NCI-H226 (cell line): ENCODE measurements around the gene PTPN18.

Experiments
- DNase-seq: peaks from one replicate; pipeline ENCODE4 v3.0.0-alpha.2; 2015

Gene PTPN18

DNA sequence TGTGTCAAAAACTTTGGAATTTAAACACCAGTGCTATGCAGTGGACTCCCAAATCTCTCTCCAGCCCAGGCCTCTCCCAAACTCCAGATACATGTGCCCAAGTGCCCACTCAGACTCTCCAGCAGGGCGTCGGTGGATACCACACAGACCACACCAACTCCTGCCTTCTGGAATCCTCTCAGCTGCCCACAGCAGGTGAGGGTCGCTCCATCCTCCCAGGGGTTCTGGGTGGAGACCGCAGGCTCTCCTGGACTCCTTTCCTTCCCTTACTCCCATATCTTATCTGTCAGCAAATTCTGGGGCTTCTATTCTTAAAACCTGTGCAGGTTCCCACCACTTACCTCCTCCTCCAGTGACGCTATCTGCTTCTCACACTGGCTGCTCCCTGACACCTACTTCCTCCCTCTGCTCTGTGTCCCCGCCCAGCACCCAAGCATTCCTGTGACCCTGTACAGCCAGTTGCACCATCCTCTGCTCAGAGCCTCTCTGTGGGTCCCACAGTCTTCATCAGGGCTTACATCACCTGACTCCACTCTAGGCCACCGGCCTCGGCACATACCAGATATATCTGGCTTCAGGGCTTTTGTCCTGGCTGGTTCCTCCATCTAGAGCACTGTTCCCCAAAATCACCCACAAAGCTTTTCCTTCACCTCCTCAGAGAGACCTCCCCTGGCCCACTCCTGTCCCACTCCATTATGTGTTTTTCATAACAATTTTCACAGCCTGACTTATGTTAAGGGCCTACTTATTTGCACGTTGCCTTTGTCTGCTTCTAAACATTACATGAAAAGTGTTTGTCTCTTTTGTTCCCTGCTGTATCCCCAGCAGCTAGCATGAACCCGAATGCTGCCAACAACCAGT is 15.7 kb upstream of the PTPN18 start:
- DNase-seq = no peak

DNA sequence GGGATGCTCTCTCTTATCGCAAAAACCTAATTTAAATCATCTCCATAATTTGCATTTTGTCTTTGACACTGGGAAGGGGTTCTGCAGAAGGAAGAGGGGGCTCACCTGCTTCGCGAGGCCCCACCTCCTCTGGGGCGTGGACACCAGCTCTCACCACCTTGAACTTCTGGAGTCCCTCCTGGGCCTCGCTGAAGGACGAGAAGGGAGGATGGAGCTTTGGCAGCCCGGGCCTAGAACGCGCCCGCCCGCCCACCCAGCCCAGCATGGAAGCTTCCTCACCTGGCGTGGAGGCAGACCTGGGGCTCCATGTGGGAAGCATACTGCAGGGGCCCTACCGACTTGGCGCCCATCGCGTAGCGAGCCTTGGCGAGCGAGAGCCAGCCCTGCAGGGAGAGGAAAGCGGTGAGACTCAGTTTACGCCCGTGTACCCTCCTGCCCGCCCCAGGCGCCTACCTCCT is 14.3 kb upstream of the PTPN18 start:
- DNase-seq = no peak

DNA sequence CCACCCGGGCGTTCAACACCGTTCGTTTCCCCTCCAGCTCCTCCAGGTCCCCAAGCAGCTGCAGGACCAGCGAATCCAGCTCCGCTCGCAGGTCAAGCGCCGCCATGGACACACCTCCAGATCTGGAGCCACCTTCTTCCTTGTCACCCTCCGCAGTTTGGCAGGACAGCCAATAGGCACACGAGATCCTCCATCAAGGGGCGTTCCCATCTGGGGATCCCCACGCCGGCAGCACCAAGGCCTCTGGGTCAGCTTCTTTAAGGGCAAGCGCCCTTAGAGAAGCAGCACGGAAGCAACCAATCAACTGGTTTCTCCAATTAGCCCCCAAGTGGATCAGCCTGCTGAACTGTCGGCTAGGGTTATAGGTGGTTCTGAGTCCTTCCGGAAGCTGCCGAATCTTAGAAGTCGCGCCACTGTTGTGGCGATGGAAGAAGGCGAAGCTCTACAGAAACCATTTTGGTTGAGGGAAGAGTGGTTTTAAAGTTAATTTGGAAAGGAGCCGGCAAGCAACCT is 13.8 kb upstream of the PTPN18 start:
- DNase-seq = peak; percentile 91

DNA sequence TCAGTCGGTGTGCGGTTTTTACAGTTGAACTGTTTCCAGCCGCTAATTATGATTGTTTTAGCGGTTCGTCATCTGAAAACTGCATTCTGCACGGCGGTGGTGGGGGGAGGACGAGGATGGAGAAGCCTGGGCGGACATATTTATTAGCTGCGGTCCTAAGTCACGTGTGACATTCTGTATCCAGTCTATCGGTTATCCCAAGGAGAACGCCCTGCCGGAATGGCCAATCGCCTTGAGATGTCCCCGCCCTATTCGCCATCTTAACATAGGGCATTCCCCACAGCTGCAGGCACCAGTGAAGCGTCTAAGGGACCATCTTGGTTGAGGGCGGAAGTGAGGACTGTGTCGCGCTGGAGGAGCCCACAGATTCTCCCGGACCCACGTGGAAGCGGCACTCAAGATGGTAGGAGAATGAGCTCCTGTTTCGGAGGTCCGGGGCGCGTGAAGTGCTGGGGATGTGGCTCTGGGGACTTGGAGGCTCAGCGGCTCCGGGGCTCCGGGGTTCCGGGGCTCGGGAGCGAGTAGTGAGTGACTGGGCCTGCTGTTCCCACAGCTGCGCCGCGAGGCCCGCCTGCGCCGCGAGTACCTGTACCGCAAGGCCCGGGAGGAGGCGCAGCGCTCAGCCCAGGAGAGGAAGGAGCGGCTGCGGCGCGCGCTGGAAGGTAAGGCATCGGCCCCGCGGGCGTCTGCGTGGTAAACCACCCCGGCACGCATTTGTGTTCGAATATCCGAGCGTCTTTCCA is 13.2 kb upstream of the PTPN18 start, which contains the start of gene IMP4:
TSS of gene IMP4 (plus strand) at position 365 of the 743 bp plus-strand sequence. CDS start at position 401, 36 bp downstream.
- peak; percentile 99 for DNase-seq

DNA sequence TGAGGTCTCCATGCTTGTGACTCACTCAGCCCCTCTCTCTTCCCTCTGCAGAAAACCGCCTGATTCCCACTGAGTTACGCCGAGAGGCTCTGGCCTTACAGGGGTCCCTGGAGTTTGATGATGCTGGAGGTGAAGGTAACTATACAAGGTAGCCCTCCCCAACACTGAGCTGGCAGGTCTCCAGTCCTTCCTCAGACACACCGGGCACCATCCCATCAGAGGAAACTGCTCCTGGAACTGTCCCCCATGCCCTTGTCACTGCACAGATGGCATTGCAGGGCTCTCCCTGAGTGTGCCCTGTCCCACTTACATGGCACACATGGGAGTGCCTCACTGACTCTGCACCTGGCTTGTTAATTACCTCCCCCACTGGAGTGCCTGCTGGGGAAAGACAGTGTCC is 11.3 kb upstream of the PTPN18 start:
- no peak for DNase-seq

DNA sequence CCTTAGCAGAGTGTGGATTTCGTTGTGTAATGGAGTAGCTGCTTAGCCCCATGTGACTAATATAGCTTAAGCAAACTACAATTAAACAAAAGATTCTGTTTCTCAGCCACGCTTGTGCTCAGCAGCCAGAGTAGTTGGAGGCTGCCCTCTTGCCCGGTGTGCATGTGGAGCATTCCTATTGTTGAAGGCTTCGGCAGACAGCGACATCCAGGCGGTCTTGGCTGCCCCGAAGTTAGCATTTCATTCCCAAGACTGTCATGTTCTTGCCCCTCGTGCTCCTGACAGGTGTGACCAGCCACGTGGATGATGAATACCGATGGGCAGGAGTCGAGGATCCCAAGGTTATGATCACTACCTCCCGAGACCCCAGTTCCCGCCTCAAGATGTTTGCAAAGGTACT is 10.8 kb upstream of the PTPN18 start:
- DNase-seq = no peak

DNA sequence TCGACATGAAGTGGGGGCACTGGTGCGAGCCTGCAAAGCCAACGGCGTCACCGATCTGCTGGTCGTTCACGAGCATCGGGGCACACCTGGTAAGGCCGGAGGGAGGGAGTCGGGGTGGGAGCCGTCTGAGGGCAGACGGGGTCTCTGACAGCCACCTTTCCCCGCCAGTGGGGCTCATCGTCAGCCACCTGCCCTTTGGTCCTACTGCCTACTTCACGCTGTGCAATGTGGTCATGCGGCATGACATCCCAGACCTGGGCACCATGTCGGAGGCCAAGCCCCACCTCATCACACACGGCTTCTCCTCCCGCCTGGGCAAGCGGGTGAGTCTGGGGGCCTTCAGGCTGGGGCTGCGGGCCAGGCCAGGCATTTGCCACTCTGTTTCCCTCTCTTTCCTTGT is 10.2 kb upstream of the PTPN18 start:
- no peak for DNase-seq

DNA sequence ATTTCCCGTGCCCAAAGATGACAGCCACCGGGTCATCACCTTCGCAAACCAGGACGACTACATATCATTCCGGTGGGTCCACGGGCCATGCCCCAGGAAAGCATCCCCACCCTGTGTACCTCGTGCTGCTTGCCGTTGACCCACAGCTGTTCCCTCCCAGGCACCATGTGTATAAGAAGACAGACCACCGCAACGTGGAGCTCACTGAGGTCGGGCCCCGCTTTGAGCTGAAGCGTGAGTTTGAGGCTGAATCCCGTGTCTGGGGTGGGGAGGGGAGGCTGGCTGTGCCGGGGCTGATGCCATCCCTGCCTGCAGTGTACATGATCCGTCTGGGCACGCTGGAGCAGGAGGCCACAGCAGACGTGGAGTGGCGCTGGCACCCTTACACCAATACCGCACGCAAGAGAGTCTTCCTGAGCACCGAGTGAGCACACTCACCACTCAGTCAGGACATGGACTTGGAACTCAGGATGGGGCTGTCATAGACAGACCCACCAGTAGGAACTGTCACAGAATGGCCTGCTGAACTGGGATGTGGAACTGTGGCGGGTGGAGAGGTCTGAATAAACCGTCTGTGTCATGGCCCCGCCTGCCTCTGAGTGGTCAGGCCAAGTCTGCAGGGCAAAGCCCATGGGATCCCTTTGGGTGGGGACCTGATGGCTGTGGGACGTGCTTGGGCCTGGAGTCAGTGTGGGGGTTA is 9.7 kb upstream of the PTPN18 start:
- no peak for DNase-seq

DNA sequence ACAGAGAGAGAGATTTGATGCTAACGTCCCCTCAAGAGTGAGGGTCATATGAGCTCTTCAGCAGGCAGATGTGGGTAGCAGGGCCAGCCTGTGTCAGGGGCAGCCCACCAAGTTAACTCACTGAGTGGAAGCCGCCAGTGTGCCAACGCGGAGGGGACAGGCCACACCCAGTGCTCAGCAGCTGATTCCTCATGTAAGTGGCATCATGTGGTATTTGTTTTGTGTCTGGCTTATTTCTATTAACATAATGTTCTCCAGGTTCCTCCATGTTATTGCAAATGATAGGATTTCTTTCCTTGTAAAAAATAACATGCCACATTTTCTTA is 9.2 kb upstream of the PTPN18 start:
- no peak for DNase-seq

DNA sequence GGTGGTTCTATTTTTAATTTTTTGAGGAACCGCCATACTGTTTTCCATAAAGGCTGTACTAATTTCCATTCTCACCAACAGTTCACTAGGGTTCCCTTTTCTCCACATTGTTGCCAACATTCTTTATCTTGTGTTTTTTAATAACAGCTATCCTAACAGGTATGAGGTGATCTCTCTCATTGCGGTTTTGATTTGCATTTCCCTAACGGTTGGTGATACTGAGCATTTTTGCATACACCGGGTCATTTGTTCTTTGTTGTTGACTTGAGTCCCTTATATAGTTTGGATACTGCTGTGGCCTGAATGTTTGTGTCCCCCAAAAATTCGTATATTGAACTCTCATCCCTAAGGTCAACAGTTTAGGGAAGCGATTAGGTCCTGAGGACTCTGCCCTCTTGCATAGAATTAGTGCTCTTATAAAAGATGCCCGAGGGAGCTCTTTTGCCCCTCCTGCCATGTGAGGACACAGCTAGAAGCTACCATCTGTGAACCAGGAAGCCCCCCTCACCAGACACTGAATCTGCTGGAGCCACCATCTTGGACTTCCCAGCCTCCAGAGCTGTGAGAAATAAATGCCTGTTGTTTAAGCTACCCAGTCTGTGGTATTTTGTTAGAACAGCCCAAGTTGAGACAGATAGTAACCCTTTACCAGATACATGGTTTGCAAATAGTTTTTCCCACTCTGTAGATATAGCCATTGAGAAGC is 8.5 kb upstream of the PTPN18 start:
- no peak for DNase-seq

DNA sequence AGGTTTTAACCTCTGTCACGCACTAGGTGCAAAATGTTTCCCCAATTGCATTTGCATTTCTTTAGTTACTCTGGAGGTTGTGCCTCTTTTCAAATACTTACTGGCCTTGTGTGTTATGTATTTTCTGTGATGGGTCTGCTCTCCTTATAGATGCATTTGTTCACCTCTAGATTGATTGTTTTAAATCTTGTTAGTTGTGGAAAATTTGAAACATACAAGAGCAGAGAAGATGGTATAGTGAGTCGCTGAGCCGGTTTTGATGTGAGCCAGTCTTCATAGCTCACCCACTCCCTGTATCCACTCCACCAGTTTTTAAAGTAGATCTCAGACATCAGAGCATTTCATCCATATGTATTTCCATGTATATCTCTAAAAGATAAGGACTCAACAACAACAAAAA is 6.7 kb upstream of the PTPN18 start:
- no peak for DNase-seq

DNA sequence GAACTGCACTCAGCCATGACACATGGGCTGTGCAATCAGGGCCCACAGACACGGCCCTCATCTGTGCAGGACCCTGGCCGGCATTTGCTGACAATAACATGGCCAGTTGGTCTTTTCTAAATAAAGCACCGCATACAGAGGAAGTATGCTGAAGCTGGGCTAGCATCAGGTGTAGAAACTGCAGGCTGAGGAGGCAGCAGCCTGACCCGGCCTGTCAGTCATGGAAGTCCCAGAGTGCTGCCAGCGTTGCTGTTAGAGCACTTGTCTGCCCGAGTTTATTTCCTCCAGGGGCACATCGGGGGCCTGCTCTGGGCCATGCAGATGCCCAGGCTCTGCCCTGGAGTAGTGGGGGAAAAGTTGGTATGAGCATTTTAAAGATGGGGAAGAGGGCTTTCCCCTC is 4.1 kb upstream of the PTPN18 start:
- no peak for DNase-seq

DNA sequence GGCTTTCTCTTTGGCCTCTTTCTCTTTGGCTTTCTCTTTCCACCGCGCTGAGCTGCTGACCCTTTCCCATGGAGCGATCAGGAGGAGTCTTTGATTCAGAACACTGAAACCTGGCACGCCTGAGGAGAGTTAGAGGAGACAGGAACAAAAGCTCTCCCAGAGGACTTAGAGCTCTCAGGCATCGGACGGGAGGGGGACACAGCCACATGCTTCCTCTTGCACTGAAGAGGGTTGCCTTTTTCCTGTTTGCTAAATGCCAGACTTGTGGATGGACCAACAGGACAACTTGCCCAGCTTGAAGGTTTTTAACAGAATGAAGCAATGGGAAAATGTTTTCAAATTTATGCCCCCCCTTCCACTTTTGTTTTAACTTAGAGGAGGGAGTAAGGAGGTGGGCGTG is 3.6 kb upstream of the PTPN18 start:
- no peak for DNase-seq

DNA sequence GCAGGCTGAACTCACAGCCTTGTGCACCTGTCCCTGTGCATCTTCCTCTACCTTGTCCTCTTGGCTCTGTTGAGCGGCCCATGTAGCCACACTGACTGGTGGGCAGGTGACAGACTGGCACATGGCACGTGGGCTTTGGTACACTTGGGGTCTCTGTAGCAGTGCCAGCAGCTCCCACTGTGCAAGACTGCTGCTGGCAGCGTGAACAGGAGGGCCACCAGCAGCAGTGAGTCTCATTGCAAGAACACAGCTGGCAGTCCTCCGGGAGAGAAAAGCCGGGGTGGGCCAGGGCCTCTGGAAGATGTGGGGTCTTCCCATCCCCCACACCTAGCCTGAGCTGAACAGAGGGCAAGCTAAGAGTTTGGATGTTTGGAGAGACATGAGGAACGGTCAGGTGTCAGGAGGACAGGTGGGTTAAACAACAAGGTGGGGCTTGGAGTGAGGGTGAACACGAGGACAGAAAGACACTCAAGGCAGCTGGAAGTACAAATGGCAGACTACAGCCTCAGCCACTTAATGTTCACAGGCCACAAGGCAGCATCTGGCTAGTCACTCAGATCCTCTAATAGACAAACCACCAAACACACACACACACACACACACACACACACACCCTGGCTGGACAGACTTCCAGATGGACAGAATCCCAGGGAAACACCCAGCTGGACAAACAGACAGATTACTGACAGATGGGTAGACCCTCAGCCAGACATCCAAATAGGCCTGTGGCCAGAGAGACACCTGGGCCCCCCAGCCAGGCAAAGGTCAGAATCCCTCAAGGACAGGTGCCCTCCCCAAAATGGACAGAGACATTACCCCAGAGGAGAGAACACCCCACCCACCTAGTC is 2.3 kb upstream of the PTPN18 start:
- DNase-seq = no peak

DNA sequence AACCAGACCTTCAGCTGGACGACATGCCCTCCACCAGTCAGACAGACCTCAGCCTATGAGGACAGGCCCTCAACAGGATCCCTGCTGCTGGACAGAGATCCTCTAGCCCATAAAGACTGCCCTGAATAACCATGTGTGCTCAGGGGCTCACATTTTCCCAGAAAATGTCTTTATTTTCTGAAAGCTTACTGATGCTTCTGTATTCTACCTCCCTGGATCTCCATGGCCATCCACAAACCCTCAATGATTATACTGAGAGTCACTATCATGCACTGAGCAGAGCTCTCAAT is 1.8 kb upstream of the PTPN18 start:
- DNase-seq = no peak

DNA sequence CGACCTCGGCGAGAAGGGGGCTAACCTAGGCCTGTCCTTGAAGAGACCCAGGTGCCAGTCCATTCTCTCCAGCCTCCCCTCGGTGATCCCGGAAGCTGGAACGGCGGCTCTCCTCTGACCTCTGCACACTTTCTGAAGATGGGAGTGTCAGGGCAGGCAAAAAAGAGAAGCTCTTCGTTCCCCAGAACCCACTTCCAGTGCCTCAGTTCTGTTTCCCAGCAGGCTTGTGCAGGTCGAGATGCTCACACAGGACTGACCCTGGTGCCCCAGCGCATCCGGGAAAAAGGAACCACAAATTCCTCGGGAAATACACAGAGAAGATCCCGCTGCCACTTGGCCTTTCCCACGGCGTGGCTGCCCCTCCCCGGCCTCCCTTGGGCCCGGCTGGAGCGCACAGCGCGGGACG is 681 bp upstream of the PTPN18 start:
- no peak for DNase-seq

DNA sequence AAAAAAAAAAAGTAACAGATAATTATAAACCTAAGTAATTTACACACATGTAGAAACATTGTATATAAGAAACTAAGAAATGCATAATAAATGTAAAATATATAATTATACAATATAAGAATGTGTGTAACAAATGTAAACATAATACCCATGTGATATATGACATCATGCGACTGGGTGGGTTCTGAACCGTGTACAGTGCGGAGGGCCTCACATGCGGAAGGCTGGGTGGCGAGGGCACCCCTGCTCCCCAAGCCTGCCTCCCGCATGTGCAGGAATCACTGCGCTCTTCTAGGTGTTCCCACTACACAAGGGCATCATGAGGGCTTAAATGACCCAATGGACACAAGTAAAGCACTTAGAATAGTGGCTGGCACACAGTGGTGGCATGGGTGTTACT is 2.0 kb downstream of the PTPN18 start:
- DNase-seq = no peak

DNA sequence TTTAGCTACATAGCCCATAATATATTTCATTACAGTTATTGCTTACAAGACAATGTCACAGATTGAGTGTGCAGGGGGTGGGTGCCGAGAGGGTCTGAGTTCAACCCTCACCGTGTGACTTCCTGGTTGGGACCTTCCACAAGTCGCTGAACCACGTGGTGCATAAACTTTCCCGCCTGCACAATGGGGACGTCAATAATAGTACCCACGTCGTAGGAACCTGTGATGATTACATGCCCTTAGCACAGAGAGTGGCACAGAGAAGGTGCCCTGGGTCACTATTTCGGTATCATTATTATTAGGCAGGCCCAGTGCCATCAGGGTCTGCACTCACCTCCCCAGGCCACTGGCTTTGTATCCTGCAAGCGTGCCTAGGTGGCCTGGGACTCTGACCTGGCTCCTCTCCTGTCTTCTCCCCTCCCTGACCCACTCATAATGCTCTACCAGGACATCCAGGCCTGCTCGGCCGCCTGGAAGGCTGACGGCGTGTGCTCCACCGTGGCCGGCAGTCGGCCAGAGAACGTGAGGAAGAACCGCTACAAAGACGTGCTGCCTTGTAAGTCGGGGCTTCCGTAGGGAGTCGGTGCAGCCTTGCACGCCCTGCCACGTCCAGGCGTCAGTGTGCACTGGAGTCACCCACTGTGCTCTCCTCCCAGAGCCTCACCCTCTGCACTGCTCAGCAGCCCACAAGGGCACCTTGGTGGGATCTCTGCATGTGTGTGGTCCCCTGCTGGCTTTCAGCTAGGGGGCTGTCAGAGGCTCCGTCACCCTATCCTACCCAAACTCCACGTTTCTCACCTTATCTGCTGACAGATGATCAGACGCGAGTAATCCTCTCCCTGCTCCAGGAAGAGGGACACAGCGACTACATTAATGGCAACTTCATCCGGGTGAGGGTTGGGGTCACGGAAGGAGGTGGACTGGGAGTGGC is 2.8 kb downstream of the PTPN18 start:
- DNase-seq = no peak

DNA sequence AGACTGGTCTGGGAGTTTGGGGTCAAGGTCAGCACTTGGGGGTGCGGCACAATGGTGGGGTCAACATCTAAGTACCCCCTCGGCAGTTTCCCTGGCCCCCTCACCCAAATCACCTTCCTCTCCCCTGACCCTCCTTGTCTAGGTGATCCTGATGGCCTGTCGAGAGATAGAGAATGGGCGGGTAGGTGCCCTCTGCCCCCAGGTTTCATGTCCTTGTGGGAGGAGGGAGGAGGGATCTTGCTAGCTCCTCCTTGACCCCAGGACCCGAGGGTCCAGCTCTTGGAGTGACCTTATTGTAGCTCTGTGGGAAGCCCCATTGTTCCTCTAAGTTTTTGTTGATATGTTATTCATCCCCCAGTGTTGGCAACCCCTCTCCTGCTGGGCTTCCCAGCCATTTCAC is 3.6 kb downstream of the PTPN18 start:
- no peak for DNase-seq

DNA sequence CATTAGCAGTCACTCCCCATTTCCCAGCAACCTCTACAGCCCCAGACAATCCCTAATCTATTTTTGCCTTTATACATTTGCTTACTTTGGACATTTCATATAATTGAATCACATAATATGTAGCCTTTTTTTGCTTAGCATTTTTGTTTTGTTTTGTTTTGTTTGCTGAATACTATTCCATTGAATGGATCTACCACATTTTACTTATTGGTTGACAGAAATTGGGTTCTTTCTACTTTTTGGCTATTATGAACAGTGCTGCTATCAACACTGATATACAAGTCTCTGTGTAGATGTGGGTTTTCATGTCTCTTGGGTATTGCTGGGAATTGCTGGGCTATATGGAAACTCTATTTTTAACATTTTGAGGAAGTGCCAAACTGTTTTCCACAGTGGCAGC is 7.6 kb downstream of the PTPN18 start:
- DNase-seq = no peak

DNA sequence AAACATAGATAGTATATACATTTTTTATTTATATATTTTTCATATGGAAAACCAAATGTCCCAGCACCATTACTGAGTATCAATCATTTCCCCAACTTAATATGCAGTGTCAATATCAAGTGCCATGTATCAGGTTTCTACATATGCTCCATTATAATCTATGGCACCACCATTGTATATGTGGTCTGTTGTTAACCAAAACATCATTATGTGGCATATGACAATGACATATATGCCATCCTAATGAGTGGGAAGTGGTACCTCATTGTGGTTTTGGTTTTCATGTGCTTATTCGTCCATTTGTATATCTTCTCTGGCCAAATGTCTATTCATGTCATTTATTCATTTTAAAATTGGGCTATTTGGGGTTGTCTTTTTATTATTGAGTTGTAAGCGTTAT is 9.2 kb downstream of the PTPN18 start:
- no peak for DNase-seq
